SK-N-MC (cell line): ENCODE results near the gene HAGH.

Source experiments
- DNase-seq: peaks from one replicate; pipeline ENCODE4 v3.0.0-alpha.2; 2011; ENCODE audit warnings: low read depth, low spot score
- H3K27ac ChIP-seq: fragments of 200-600 bp; sonication (generic); 2 replicates; pipeline ENCODE4 v1.5.1; 2016; ENCODE audit warnings: mixed run types
- H3K36me3 ChIP-seq: fragments of 200-600 bp; sonication (generic); 2 replicates; pipeline ENCODE4 v1.6.1; 2017; ENCODE audit warnings: antibody characterized with exemption, low read length, mixed read lengths; ENCODE audit not compliant: insufficient read depth
- H3K4me3 ChIP-seq: fragments of 200-600 bp; sonication (generic); 2 replicates; pipeline ENCODE4 v1.5.1; 2016
- H3K9ac ChIP-seq: fragments of 200-600 bp; sonication (generic); 2 replicates; pipeline ENCODE4 v1.8.0; 2017; ENCODE audit warnings: mixed run types, mixed read lengths; ENCODE audit not compliant: insufficient read length
- H3K9me3 ChIP-seq: fragments of 200-600 bp; sonication (generic); 2 replicates; pipeline ENCODE4 v1.6.1; 2017; ENCODE audit warnings: low read depth, mild to moderate bottlenecking, antibody characterized with exemption, low read length, moderate library complexity, mixed read lengths
- EZH2 ChIP-seq: fragments of 200-600 bp; sonication (generic); IDR thresholded peaks from one replicate; pipeline ENCODE4 v1.6.1; 2017; ENCODE audit warnings: antibody characterized with exemption
- FOXP2 ChIP-seq: optimal IDR thresholded peaks from 2 replicates; pipeline ENCODE3; 2011; ENCODE audit warnings: mild to moderate bottlenecking, moderate library complexity; ENCODE audit not compliant: insufficient read depth; ENCODE audit errors: extremely low read length, control extremely low read depth
- POLR2AphosphoS5 ChIP-seq: IDR thresholded peaks from 2 replicates; pipeline ENCODE4 v1.6.1; 2012; ENCODE audit warnings: mild to moderate bottlenecking, low read depth, low read length, borderline replicate concordance

HAGH gene

GRCh38 chr16:1781254-1781653 lies 45.4 kb downstream of the HAGH start:
- TF ChIP-seq POLR2AphosphoS5: no peak; the same call in 1 of the 2 replicates
- TF ChIP-seq EZH2: no peak
- no peak for TF ChIP-seq FOXP2
- Histone ChIP-seq H3K4me3 (peak overlapping the region; percentile 92), H3K36me3 (no peaks in the 10 kb centered on the region; the same call in 1 of the 2 replicates), H3K9me3 (no peaks in the 10 kb centered on the region), H3K27ac (no peak overlapping the region), H3K9ac (peak overlapping the region; percentile 76)
- DNase-seq: no peak

- DNase-seq: no peak
- no peaks in the 10 kb centered on the region for H3K9me3 ChIP-seq
- no peak overlapping the region for H3K4me3 ChIP-seq
- no peak overlapping the region for H3K27ac ChIP-seq
- no peak for TF ChIP-seq FOXP2
- H3K36me3 ChIP-seq: no peaks in the 10 kb centered on the region; the same call in 1 of the 2 replicates
- no peak overlapping the region for H3K9ac ChIP-seq
These were observed 46.0 kb downstream of the HAGH start for GRCh38 chr16:1780677-1781072.

DNA sequence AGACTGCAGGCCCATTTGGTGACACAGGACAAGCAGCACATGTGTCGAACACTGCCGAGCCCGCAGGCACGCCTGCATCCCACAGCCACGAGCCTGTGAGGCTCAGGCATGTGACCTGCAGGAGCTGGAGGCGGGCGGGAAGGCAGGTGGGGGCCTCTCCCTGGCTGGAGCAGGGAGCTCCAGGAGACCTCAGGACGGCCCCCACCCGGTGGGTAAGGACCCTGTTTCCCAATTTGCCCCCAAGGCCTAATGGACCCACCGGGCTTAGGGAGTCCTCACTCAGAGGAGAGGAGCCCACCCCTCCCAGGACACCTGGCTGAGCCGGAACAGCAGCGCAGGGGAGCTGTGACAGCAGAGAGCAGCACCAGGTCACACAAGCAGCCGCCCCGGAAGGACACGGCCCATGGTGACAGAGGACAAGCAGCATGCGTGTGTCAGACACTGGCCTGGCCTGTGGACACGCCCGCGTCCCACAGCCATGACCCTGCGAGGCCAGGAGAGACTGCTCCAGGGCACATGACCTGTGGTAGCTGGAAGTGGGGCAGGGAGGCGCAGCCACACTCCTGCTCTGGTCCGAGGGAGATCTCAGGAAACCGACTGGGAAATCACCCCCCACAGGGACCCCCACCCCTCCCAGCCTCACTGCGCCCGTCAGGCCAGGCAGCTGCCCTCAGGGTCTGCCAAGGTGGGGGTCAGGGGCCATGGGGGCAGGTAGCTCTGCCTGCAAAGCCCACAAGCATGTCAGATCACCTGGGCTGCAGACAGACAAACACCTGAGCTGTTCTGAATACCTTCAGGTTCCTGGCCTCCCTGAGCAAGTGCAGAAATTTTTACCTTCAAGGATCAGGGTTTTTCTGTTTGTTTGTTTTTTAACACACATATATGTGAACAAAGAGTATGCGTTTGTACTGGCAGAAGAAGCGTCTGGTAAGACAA lies 46.6 kb downstream of the HAGH start:
- no peak overlapping the region for H3K27ac ChIP-seq
- H3K4me3 ChIP-seq: no peak overlapping the region
- DNase-seq: no peak
- no peak for TF ChIP-seq EZH2
- peak; percentile 61 for TF ChIP-seq POLR2AphosphoS5
- no peak for TF ChIP-seq FOXP2
- no peak overlapping the region for H3K9ac ChIP-seq
- no peaks in the 10 kb centered on the region; the same call in 1 of the 2 replicates for H3K36me3 ChIP-seq
- no peaks in the 10 kb centered on the region for H3K9me3 ChIP-seq

DNA sequence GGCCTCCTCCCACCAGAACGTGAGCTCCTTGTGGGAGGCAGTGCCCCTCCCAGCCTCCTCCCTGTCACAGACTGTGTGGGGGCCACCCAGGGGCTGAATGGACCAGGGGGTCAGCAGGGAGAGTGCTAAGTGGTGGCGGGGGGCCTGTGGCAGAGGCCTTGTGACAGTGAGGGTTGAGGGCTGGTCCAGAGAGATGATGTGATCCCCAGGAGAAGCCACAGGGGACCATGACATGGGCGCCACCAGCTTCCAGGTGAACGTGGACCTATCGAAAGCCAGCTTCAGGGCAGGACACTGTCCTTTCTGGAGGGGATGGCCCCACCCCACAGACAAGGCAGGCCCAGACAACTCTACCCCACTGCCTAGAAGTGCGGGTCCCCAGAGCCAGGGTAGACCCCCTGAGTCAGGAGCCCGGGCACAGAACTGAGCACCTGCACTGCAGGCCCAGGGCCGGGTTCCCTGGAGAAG lies 47.4 kb downstream of the HAGH start:
- DNase-seq: no peak
- no peak overlapping the region for H3K27ac ChIP-seq
- H3K4me3 ChIP-seq: no peak overlapping the region
- no peaks in the 10 kb centered on the region; the same call in 1 of the 2 replicates for H3K36me3 ChIP-seq
- TF ChIP-seq FOXP2 (no peak), EZH2 (no peak), POLR2AphosphoS5 (no peak)
- H3K9me3 ChIP-seq: no peaks in the 10 kb centered on the region
- H3K9ac ChIP-seq: no peak overlapping the region

DNA sequence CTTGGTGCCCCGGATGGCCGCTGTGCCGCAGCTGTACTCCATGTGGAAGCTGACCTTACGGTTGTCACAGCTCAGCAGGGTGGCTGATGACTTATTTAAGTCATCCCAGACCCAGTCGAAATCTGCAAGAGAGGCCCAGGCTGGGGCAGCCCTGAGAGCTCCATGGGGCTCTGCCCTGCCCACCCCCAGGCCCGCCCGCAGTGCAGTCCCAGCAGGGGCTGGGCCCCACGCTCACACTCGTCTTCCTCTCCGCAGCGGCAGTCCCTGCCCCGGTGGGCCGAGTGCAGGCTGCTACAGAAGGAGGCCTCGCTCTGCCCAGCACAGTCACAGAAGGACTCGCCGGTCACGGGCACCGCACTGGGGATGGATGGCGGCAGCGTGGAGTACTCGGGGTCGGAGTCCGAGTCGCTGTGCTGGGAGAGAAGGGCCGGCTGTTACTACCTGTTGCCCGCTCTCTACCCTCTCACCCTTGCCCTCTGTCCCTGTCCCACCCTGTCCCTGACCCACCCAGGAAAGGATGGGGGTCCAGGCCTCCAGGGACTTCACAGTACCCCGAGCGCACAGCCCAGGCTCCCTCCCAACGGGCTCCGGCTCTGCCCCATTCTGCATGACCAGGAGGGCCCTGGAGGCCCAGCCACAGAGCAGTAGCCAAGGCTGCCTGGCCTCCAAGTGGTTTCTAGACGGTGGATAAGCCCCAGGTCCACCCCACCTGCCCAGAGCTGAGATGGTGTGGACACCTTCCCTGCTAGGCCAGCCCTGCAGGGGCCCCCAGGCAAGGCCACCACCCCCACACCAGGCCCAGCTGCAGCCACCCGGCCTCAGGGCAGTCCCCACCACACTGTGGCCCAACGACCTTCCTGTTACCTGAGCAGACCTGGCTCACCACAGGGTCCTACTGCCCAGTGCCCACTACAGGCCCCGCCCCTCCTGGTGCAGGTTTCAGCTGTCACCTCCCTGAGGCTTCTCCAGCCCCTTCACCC lies 48.1 kb downstream of the HAGH start:
- H3K9ac ChIP-seq: no peak overlapping the region
- no peak overlapping the region for H3K27ac ChIP-seq
- H3K9me3 ChIP-seq: no peaks in the 10 kb centered on the region
- H3K36me3 ChIP-seq: no peaks in the 10 kb centered on the region; the same call in 1 of the 2 replicates
- H3K4me3 ChIP-seq: no peak overlapping the region
- no peak for DNase-seq
- TF ChIP-seq EZH2 (no peak), FOXP2 (no peak), POLR2AphosphoS5 (no peak; the same call in 1 of the 2 replicates)

DNA sequence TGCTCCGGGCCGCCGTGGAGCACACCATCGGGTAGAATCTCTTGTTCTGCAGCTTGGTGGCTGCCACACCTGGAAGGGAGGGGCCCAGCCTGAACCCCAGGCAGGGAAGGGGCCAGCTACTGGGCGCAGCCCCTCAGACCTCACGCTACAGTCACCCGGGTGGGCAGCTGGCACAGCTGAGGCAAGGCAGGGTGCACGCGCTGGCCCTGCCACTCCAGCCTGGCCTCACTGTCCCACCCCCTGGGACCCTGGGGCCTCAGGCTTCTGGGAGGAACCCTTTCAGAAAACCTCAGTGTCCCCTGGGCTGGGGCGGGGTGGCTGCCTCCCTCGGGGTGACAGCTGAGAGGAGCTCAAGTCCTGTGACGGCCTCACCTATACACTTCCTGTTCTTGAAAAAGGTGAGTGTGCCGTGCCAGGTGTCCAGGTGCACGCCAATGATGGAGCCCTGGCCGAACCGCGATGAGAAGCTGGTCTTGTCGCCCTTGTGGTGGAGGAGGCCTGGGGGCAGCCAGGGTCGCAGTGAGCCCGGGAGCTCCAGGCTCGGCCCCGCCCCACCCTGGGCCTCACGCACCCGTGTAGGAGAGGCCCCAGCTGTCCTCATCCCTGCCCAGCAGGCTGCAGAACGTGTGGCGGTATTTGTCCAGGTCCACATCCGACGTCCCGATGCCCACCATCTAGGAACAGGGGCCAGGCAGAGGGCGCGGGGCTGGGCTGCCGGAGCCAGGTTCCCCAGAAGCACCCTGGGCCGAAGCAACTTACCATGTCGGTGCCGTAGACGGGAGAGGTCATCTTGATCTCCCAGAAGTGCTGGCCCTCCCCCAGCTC lies 49.0 kb downstream of the HAGH start:
- no peak overlapping the region for H3K9ac ChIP-seq
- H3K36me3 ChIP-seq: no peaks in the 10 kb centered on the region; the same call in 1 of the 2 replicates
- DNase-seq: no peak
- no peaks in the 10 kb centered on the region for H3K9me3 ChIP-seq
- TF ChIP-seq POLR2AphosphoS5: peak; percentile 35
- no peak for TF ChIP-seq FOXP2
- no peak for TF ChIP-seq EZH2
- no peak overlapping the region for H3K27ac ChIP-seq
- no peak overlapping the region for H3K4me3 ChIP-seq

GRCh38 chr16:1776991-1777374 lies 49.6 kb downstream of the HAGH start:
- Histone ChIP-seq H3K27ac (no peak overlapping the region), H3K36me3 (no peaks in the 10 kb centered on the region; the same call in 1 of the 2 replicates), H3K9me3 (no peaks in the 10 kb centered on the region), H3K4me3 (no peak overlapping the region), H3K9ac (no peak overlapping the region)
- no peak for DNase-seq
- TF ChIP-seq POLR2AphosphoS5: no peak
- no peak for TF ChIP-seq EZH2
- TF ChIP-seq FOXP2: no peak

- Histone ChIP-seq H3K9me3 (no peaks in the 10 kb centered on the region), H3K4me3 (no peak overlapping the region), H3K9ac (no peak overlapping the region), H3K27ac (no peak overlapping the region), H3K36me3 (no peaks in the 10 kb centered on the region; the same call in 1 of the 2 replicates)
- TF ChIP-seq EZH2: no peak
- peak; percentile 1; the same call in 1 of the 2 replicates for TF ChIP-seq POLR2AphosphoS5
- no peak for DNase-seq
These were observed 50.0 kb downstream of the HAGH start for GRCh38 chr16:1776672-1776955.
